Kidney (tissue), 14 donors: ENCODE data around the gene MKNK1. TPM values are rescaled to one million over a fixed set of nuclear protein-coding genes. Genes with fewer than 3 reads are reported as not detected.
A peak's percentile ranks its signal among the peaks of the same experiment; 100 is the strongest.

ENCODE experiments used
- DNase-seq, 5 donors: peaks; one replicate each; pipeline ENCODE4 v3.0.0-alpha.2; 2013 to 2020
- FAIRE-seq: peaks from 2 replicates; lab custom pipeline; 2012; peaks lifted over from hg19 to GRCh38; lab: Jason Lieb, UNC
- H3K27ac ChIP-seq, 2 donors: one replicate each; pipeline ENCODE4 v1.7.0; 2013; ENCODE audit warnings: low read depth in 2 of 2, low read length in 2 of 2, inconsistent platforms in 1 of 2
- H3K27me3 ChIP-seq: one replicate; pipeline ENCODE4 v1.7.1; 2013; ENCODE audit warnings: low read length, inconsistent platforms; ENCODE audit not compliant: control insufficient read depth, insufficient read depth
- H3K36me3 ChIP-seq, 3 donors: one replicate each; pipeline versions ENCODE4 v1.7.0 to v1.7.1; 2013; ENCODE audit warnings: low read length in 3 of 3, control low read depth in 1 of 3, inconsistent platforms in 1 of 3; ENCODE audit not compliant: insufficient read depth in 3 of 3, control insufficient read depth in 2 of 3
- H3K4me1 ChIP-seq, 3 donors: one replicate each; pipeline versions ENCODE4 v1.7.0 to v1.7.1; 2013; ENCODE audit warnings: low read length in 3 of 3, inconsistent platforms in 1 of 3, low read depth in 1 of 3; ENCODE audit not compliant: control insufficient read depth in 2 of 3, insufficient read depth in 2 of 3
- H3K4me3 ChIP-seq, 3 donors: one replicate each; pipeline versions ENCODE4 v1.7.0 to v1.8.1; 2013; ENCODE audit warnings: low read length in 3 of 3, control low read depth in 1 of 3, inconsistent platforms in 1 of 3
- H3K9ac ChIP-seq, 3 donors: one replicate each; pipeline versions ENCODE4 v1.7.0 to v1.7.1; 2013; ENCODE audit warnings: low read length in 3 of 3, control low read depth in 1 of 3, inconsistent platforms in 1 of 3
- H3K9me3 ChIP-seq, 3 donors: one replicate each; pipeline versions ENCODE4 v1.7.0 to v1.7.1; 2013; ENCODE audit warnings: low read length in 3 of 3, control low read depth in 1 of 3, inconsistent platforms in 1 of 3; ENCODE audit not compliant: control insufficient read depth in 2 of 3, insufficient read depth in 1 of 3
- intact Hi-C: fragments of 100-400 bp; cut with DNase I; formaldehyde crosslinking; loops from one replicate; pipeline ENCODE4 v1.11.1; 2022
- polyA plus RNA-seq: library from polyadenylated mRNA; stranded (reverse); fragments of 350-450 nt; fragmentation: Illumina TruSeq; extraction: RNeasy Lipid Tissue Mini Kit (QIAGEN cat#74804); gene quantifications from one replicate; pipeline ENCODE4 v1.2.3, GENCODE V29; 2014; ENCODE audit warnings: low read depth, low replicate concordance; ENCODE audit not compliant: insufficient read depth
- total RNA-seq: library from RNA; stranded (reverse); fragmentation: NEBNext Ultra II Directional; extraction: Animal tissue kit (Norgen Biotek cat#: 25700); gene quantifications from one replicate; pipeline ENCODE4 v1.2.1, GENCODE V29; 2021
- TF ChIP-seq, protein P1 (sequence below): IDR thresholded peaks from 3 replicates; pipeline ENCODE4 v1.5.1; 2012; ENCODE audit warnings: mild to moderate bottlenecking, moderate library complexity, borderline replicate concordance; ENCODE audit not compliant: insufficient read depth; ENCODE audit errors: extremely low read depth
- donor health status: control.
- donor health status: control.
- donor health status: control.
- donor health status: control.
- donor health status: control.
- donor health status: DM: yes; HTN: yes; CAD: no.
- donor health status: Normal renal cell carcinoma (clear cell type).

Gene MKNK1
- total and polyA plus RNA-seq, 2 donors from 2014 or later = 17.5 to 49.7 TPM

DNA sequence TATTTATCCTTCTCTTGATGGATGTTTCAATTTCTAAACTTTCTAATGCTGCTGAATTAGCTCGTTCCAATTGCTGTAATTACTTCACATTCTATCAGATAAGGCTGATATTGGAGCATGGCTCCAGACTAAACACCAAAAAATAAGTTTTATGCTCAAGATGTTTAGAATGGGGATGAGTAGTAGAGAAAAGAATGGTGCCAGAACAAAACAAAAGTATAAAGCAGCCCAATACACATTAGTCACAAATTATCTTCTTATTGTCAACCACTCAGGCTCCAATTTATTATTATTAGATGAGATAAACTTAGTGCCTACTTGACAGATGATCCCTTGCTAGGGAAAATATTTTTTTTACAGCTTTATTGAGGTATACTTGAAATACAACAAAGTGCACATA, 42.3 kb upstream of the MKNK1 start:
- Histone ChIP-seq H3K9ac (no peak overlapping the region), H3K4me3 (no peak overlapping the region), H3K27ac (no peak overlapping the region), H3K36me3 (peaks cover 5 to 15% (median 7%) of the 10 kb centered on the region in 3 donors), H3K9me3 (peaks cover 0 to 16% (median 3%) of the 10 kb centered on the region in 3 donors), H3K27me3 (no peaks in the 10 kb centered on the region), H3K4me1 (peaks cover 0 to 3% (median 0%) of the 10 kb centered on the region in 3 donors)
- DNase-seq (no peak), FAIRE-seq (no peak)
- TF ChIP-seq, protein P1, sequence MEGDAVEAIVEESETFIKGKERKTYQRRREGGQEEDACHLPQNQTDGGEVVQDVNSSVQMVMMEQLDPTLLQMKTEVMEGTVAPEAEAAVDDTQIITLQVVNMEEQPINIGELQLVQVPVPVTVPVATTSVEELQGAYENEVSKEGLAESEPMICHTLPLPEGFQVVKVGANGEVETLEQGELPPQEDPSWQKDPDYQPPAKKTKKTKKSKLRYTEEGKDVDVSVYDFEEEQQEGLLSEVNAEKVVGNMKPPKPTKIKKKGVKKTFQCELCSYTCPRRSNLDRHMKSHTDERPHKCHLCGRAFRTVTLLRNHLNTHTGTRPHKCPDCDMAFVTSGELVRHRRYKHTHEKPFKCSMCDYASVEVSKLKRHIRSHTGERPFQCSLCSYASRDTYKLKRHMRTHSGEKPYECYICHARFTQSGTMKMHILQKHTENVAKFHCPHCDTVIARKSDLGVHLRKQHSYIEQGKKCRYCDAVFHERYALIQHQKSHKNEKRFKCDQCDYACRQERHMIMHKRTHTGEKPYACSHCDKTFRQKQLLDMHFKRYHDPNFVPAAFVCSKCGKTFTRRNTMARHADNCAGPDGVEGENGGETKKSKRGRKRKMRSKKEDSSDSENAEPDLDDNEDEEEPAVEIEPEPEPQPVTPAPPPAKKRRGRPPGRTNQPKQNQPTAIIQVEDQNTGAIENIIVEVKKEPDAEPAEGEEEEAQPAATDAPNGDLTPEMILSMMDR = no peak
- intact Hi-C loops = no loop called here

DNA sequence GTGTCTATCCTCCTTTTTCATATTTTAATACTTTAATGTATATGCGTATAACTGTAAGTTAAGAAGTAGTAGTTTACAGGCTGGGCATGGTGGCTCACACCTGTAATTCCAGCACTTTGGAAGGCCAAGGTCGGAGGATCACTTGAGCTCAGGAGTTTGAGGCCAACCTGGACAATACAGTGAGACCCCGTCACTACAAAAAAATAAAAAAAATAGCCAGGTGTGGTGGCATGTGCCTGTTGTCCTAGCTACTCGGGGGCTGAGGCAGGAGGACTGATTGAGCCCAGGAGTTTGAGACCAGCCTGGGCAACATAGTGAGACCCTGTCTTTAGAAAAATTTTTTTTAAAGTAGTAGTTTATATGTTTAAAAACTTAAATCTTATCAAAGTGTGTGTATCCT, 41.7 kb upstream of the MKNK1 start:
- intact Hi-C loops = no loop called here
- Histone ChIP-seq H3K4me1 (peaks cover 0 to 3% (median 0%) of the 10 kb centered on the region in 3 donors), H3K27ac (no peak overlapping the region), H3K36me3 (peaks cover 5 to 15% (median 7%) of the 10 kb centered on the region in 3 donors), H3K9me3 (peaks cover 0 to 16% (median 3%) of the 10 kb centered on the region in 3 donors), H3K4me3 (no peak overlapping the region), H3K9ac (no peak overlapping the region), H3K27me3 (no peaks in the 10 kb centered on the region)
- TF ChIP-seq, protein P1 = no peak
- FAIRE-seq (no peak), DNase-seq (no peak)

DNA sequence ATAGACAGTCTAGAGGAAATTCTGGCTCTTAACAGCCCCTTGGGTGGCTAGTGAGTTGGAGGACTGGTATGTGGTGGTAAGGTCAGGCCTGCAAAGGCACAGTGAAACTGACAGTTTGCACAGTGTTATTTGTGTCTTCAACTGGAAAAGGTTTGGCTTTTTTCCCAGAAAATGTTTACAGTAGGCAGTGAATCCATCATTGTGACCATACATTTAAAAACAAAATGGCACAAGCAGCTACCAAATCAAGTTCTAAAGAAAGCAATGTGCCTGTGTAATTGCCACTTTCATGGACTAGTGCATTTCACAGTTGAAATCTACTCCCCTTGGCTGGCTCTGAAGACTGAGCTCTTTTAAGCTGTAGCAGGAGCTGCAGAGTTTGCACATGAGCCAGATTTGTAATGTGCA, 39.3 kb upstream of the MKNK1 start:
- intact Hi-C loops = no loop called here
- FAIRE-seq = no peak
- Histone ChIP-seq H3K9ac (no peak overlapping the region), H3K9me3 (peaks cover 0 to 5% (median 0%) of the 10 kb centered on the region in 3 donors), H3K36me3 (peaks cover 0 to 7% (median 5%) of the 10 kb centered on the region in 3 donors), H3K4me3 (no peak overlapping the region), H3K27ac (no peak overlapping the region), H3K27me3 (no peaks in the 10 kb centered on the region), H3K4me1 (peaks cover 0 to 3% (median 0%) of the 10 kb centered on the region in 3 donors)
- DNase-seq = peak in 2 of 5 donors; percentile 42 to 66
- TF ChIP-seq, protein P1 = no peak
